Right lobe of liver (tissue), 4 donors: ENCODE measurements around the gene FIZ1.

Experiments used
- POLR2A ChIP-seq: fragments of 450-650 bp; IDR thresholded peaks from one replicate; pipeline ENCODE4 v1.6.1; 2017; ENCODE audit warnings: antibody characterized with exemption, mild to moderate bottlenecking
- TF ChIP-seq, protein P1 (sequence below), 4 donors: fragments of 200-600 bp in 3 of 4; fragments of 450-650 bp in 1 of 4; IDR thresholded peaks; one replicate each; pipeline versions ENCODE4 v1.5.1 to v1.8.0; 2016 to 2022; ENCODE audit warnings: antibody characterized with exemption in 4 of 4, mild to moderate bottlenecking in 2 of 4
- donor health status: DM: no; HTN: no; CAD: no.
- donor health status: DM: no; HTN: no; CAD: no.
- donor health status: DM: no; HTN: yes; CAD: no.

DNA sequence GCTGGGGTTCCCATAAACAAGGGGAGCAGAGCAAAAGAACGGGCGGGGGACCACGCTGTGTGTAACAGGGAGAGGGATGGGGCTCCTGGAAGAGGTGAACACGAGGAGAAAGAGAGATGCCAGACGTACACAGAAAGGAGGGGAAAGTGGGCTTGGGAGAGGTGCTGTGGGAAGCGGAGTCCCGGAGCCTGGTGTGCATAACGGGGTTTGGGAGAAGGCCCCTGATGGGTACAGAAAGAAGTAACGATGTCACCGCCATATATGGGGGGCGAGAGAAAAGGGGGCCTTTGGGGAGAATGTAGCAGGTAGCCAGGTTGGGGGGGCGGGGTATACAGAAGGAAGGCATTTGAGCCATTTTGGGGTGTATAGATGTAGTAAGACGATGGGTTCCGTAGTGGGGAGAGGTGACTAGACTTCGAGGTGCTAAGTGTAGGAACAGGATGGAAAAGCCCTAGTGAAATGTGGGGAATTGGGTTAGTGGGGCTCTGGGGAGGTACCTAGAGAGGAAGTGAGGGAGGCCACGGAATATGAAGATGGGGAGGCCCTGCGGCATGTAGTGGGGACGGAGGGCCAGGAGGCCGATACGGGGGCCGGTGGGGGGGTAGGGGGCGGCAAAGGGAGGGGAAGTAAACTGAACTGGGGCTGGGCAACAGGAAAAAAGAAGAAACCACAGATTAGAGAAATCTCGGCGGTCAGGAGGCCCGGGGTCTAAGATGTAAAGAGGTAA is 42.3 kb upstream of the FIZ1 start:
- TF ChIP-seq, protein P1, sequence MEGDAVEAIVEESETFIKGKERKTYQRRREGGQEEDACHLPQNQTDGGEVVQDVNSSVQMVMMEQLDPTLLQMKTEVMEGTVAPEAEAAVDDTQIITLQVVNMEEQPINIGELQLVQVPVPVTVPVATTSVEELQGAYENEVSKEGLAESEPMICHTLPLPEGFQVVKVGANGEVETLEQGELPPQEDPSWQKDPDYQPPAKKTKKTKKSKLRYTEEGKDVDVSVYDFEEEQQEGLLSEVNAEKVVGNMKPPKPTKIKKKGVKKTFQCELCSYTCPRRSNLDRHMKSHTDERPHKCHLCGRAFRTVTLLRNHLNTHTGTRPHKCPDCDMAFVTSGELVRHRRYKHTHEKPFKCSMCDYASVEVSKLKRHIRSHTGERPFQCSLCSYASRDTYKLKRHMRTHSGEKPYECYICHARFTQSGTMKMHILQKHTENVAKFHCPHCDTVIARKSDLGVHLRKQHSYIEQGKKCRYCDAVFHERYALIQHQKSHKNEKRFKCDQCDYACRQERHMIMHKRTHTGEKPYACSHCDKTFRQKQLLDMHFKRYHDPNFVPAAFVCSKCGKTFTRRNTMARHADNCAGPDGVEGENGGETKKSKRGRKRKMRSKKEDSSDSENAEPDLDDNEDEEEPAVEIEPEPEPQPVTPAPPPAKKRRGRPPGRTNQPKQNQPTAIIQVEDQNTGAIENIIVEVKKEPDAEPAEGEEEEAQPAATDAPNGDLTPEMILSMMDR (IDR thresholded peaks at IDR 0.05): no peak
- no peak for TF ChIP-seq POLR2A
